Sigmoid colon (tissue), 3 donors: ENCODE results near the gene WASF3.

ENCODE experiments used
- CTCF ChIP-seq, 4 experiments: fragments of 450-650 bp in 3 of 4; fragments of 200-600 bp in 1 of 4; IDR thresholded peaks; one replicate each; pipeline ENCODE4 v1.5.1; 2016 to 2019; ENCODE audit warnings: antibody characterized with exemption in 4 of 4, mild to moderate bottlenecking in 3 of 4, moderate library complexity in 2 of 4
- POLR2A ChIP-seq, 2 donors: fragments of 450-650 bp; IDR thresholded peaks; one replicate each; pipeline ENCODE4 v1.6.1; 2016; ENCODE audit warnings: antibody characterized with exemption in 2 of 2, mild to moderate bottlenecking in 2 of 2, moderate library complexity in 2 of 2

GRCh38 chr13:26560456-26560855, 3.0 kb downstream of the WASF3 start:
- TF ChIP-seq CTCF (IDR thresholded peaks at IDR 0.05) (no peak), POLR2A (IDR thresholded peaks at IDR 0.05) (no peak)
